ENCODE data around the gene PPFIA2.

DNA sequence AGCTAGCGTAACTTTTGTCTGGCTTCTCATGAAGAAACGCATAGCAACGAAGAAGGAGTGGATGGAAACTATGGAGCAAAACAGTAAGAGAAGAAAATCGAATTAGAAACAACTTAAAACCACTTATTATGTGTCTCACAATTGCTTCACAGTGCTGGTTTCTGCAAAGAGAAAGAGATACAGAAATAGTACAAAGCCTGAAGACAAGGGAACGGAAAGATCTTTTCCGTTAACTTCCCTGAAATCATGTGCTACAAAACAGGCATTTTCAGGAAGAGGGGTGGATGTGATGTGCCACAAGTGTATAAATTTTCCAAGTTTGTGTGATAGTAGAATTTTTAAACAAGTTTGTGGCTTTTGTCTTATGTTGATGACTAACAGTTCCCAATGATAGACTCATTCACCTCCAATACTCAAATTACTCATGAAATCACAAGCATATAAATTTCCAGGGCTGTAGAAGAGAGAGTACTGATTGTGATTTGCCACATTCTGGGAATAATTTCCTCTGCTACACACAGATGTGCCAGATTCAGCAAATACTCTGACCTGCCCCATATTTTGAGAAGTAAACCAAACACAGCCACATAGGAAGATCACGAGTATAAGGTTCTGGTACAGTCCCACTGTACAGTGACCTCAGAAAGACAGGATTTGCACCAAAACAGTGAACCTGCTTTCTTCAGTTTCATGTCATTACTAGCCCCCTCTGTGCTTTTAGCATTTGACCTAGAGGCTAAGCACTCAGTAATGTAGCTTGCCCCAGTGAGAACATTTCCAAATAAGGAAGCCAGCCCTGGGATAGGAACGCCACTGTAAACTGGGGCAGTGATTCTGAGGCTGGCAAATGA is 41.4 kb upstream of the PPFIA2 start:
- TF ChIP-seq, protein P1, sequence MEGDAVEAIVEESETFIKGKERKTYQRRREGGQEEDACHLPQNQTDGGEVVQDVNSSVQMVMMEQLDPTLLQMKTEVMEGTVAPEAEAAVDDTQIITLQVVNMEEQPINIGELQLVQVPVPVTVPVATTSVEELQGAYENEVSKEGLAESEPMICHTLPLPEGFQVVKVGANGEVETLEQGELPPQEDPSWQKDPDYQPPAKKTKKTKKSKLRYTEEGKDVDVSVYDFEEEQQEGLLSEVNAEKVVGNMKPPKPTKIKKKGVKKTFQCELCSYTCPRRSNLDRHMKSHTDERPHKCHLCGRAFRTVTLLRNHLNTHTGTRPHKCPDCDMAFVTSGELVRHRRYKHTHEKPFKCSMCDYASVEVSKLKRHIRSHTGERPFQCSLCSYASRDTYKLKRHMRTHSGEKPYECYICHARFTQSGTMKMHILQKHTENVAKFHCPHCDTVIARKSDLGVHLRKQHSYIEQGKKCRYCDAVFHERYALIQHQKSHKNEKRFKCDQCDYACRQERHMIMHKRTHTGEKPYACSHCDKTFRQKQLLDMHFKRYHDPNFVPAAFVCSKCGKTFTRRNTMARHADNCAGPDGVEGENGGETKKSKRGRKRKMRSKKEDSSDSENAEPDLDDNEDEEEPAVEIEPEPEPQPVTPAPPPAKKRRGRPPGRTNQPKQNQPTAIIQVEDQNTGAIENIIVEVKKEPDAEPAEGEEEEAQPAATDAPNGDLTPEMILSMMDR (conservative IDR thresholded peaks at IDR 0.05; ENCODE audit: low read length): no peak
- no peak for TF ChIP-seq EZH2phosphoT487 (IDR thresholded peaks at IDR 0.05; ENCODE audit: borderline replicate concordance)

Measured in Loucy (cell line).